SK-N-SH (cell line): ENCODE measurements around the gene OR51D1. TPM values are rescaled to one million over a fixed set of nuclear protein-coding genes. Genes with fewer than 3 reads are reported as not detected.

Experiments used
- CTCF ChIA-PET: fragments of 300-600, 350-600 bp; formaldehyde crosslinking; extraction: SDS; loops from one replicate; lab custom pipeline; 2021; lab: Yijun Ruan, JAX
- POLR2A ChIA-PET: fragments of 350-600 bp; sonication (Branson Sonifier 250); formaldehyde crosslinking; extraction: SDS; loops from one replicate; lab custom pipeline; 2020; ENCODE audit warnings: antibody characterized with exemption, inconsistent platforms; lab: Yijun Ruan, JAX
- DNase-seq: peaks from one replicate; pipeline ENCODE4 v3.0.0; 2012
- H2AFZ ChIP-seq: fragments of 200-600 bp; sonication (generic); 2 replicates; pipeline ENCODE4 v1.8.1; 2016; ENCODE audit warnings: antibody characterized with exemption, mild to moderate bottlenecking, low read depth
- H3F3A ChIP-seq: fragments of 200-600 bp; sonication (generic); replicated peaks from 2 replicates; pipeline ENCODE3; 2016; ENCODE audit warnings: antibody characterized with exemption, mild to moderate bottlenecking; ENCODE audit not compliant: insufficient read depth
- H3K27ac ChIP-seq, 2 experiments: fragments of 200-500 bp in 1 of 2; fragments of 200-600 bp in 1 of 2; sonication (Bioruptor generic) in 1 of 2; sonication (generic), shearing (Covaris generic) in 1 of 2; 2 replicates each; pipeline versions ENCODE4 v1.5.1 to v1.6.1; 2014 to 2016; ENCODE audit warnings: low read depth in 2 of 2, inconsistent platforms in 1 of 2, low read length in 1 of 2, mild to moderate bottlenecking in 1 of 2, mixed read lengths in 1 of 2
- H3K27me3 ChIP-seq: fragments of 200-600 bp; sonication (generic), shearing (Covaris generic); 2 replicates; pipeline ENCODE4 v1.6.1; 2016; ENCODE audit warnings: mixed run types; ENCODE audit not compliant: insufficient read depth
- H3K36me3 ChIP-seq, 2 experiments: fragments of 200-500 bp in 1 of 2; fragments of 200-600 bp in 1 of 2; sonication (Bioruptor generic) in 1 of 2; sonication (generic) in 1 of 2; replicated peaks in 1 of 2; 2 replicates each; pipeline versions ENCODE3 to v1.5.1; 2014 to 2016; ENCODE audit warnings: low read length in 1 of 2, mild to moderate bottlenecking in 1 of 2; ENCODE audit not compliant: insufficient read depth in 2 of 2, control insufficient read depth in 1 of 2
- H3K4me1 ChIP-seq, 2 experiments: fragments of 200-500 bp in 1 of 2; fragments of 200-600 bp in 1 of 2; sonication (Bioruptor generic) in 1 of 2; sonication (generic), shearing (Covaris generic) in 1 of 2; 2 replicates each; pipeline versions ENCODE4 v1.5.1 to v1.6.1; 2014 to 2016; ENCODE audit warnings: low read depth in 1 of 2, low read length in 1 of 2, mixed run types in 1 of 2; ENCODE audit not compliant: insufficient read depth in 2 of 2, control insufficient read depth in 1 of 2
- H3K4me2 ChIP-seq: fragments of 200-600 bp; sonication (generic), shearing (Covaris generic); 2 replicates; pipeline ENCODE4 v1.6.1; 2017; ENCODE audit warnings: mixed run types
- H3K4me3 ChIP-seq, 2 experiments: fragments of 200-500 bp in 1 of 2; fragments of 200-600 bp in 1 of 2; sonication (Bioruptor generic) in 1 of 2; sonication (generic), shearing (Covaris generic) in 1 of 2; 2 replicates each; pipeline versions ENCODE4 v1.5.1 to v1.8.1; 2014 to 2016; ENCODE audit warnings: low read depth in 2 of 2, inconsistent platforms in 1 of 2, low read length in 1 of 2, mild to moderate bottlenecking in 1 of 2, mixed read lengths in 1 of 2, moderate library complexity in 1 of 2
- H3K79me2 ChIP-seq: fragments of 200-600 bp; sonication (generic); 2 replicates; pipeline ENCODE4 v1.8.1; 2017; ENCODE audit warnings: mild to moderate bottlenecking; ENCODE audit not compliant: insufficient read depth
- H3K9ac ChIP-seq: fragments of 200-600 bp; sonication (generic); 2 replicates; pipeline ENCODE4 v1.6.1; 2017; ENCODE audit warnings: mixed run types
- H3K9me2 ChIP-seq: fragments of 200-600 bp; sonication (generic); 2 replicates; pipeline ENCODE4 v1.6.1; 2017; ENCODE audit warnings: mixed run types
- H3K9me3 ChIP-seq: fragments of 200-600 bp; sonication (generic); 2 replicates; pipeline ENCODE4 v1.6.1; 2017; ENCODE audit warnings: mixed run types, mild to moderate bottlenecking, moderate library complexity
- H4K20me1 ChIP-seq: fragments of 200-600 bp; sonication (generic); 2 replicates; pipeline ENCODE4 v1.6.1; 2017; ENCODE audit warnings: mild to moderate bottlenecking, mixed run types; ENCODE audit not compliant: insufficient read depth
- CHD2 ChIP-seq: fragments of 150-350 bp; IDR thresholded peaks from 2 replicates; pipeline ENCODE4 v1.6.1; 2018; ENCODE audit warnings: low read length; ENCODE audit not compliant: partially characterized antibody
- MEF2A ChIP-seq: IDR thresholded peaks from 2 replicates; pipeline ENCODE4 v1.4.0; 2012; ENCODE audit warnings: low read depth, borderline replicate concordance
- POLR2AphosphoS5 ChIP-seq: IDR thresholded peaks from 2 replicates; pipeline ENCODE4 v1.6.1; 2012; ENCODE audit warnings: low read depth, low read length
- RAD21 ChIP-seq: IDR thresholded peaks from 2 replicates; pipeline ENCODE4 v1.6.1; 2012; ENCODE audit warnings: mild to moderate bottlenecking, low read length
- REST ChIP-seq: IDR thresholded peaks from 2 replicates; pipeline ENCODE4 v1.6.1; 2012; ENCODE audit warnings: mild to moderate bottlenecking, low read depth, low read length, moderate library complexity
- RFX5 ChIP-seq: IDR thresholded peaks from 2 replicates; pipeline ENCODE4 v1.6.1; 2012; ENCODE audit warnings: mild to moderate bottlenecking, improper control_type of control experiment, low read length
- TAF1 ChIP-seq: IDR thresholded peaks from 2 replicates; pipeline ENCODE4 v1.6.1; 2012; ENCODE audit warnings: low read depth, mild to moderate bottlenecking, low read length, moderate library complexity, borderline replicate concordance
- USF2 ChIP-seq: fragments of 150-350 bp; IDR thresholded peaks from 2 replicates; pipeline ENCODE4 v1.6.1; 2017; ENCODE audit warnings: antibody characterized with exemption, low read length, low read depth, borderline replicate concordance
- WGBS: methylation state at CpG from one replicate; pipeline ENCODE4 v1.1.6; 2017; ENCODE audit warnings: low lambda C conversion rate; 5-methylcytosine and 5-hydroxymethylcytosine counted together
- polyA plus RNA-seq, 3 experiments: library from polyadenylated mRNA; depleted of rRNA; stranded (reverse); fragments of >200 nt; gene quantifications; 2 replicates each; pipeline ENCODE4 v1.2.3, GENCODE V29; 2012
- TF ChIP-seq, protein P1 (sequence below): IDR thresholded peaks from 2 replicates; pipeline ENCODE4 v1.4.0; 2012; ENCODE audit warnings: low read depth
- TF ChIP-seq, protein P2 (sequence below): IDR thresholded peaks from 2 replicates; pipeline ENCODE4 v1.4.0; 2012; ENCODE audit warnings: low read depth, borderline replicate concordance

Gene OR51D1
- polyA plus RNA-seq, 1 of the 3 experiments (the other 2 are of a cell fraction) = not detected

DNA sequence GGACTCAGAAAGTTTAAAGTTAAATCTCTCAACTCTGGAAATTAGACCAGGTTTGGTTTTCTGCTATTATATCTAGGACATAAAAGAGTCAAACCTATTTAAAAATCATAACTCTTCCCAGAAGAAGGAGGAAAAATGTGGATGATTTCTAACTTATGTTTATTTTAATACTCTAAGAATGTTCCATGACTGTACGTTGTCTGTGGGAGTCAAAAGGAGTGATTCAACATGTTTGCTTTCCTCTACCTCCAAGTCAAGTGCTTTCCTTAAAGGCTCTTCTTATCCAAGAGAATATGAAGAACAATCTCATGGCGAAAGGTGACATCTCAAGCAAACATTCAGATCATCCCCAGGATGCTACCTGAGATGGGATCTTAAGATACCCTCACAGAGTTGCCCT, 28.1 kb downstream of the OR51D1 start (continued):
- TF ChIP-seq REST (no peak), MEF2A (no peak), CHD2 (no peak), RAD21 (no peak), TAF1 (no peak)
- TF ChIP-seq, protein P1, sequence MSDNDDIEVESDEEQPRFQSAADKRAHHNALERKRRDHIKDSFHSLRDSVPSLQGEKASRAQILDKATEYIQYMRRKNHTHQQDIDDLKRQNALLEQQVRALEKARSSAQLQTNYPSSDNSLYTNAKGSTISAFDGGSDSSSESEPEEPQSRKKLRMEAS = no peak
- TF ChIP-seq, protein P2, sequence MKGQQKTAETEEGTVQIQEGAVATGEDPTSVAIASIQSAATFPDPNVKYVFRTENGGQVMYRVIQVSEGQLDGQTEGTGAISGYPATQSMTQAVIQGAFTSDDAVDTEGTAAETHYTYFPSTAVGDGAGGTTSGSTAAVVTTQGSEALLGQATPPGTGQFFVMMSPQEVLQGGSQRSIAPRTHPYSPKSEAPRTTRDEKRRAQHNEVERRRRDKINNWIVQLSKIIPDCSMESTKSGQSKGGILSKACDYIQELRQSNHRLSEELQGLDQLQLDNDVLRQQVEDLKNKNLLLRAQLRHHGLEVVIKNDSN = no peak

GRCh38 chr11:4671741-4672140, 34.5 kb downstream of the OR51D1 start:
- Histone ChIP-seq H3K9me3 (no peaks in the 10 kb centered on the region), H4K20me1 (no peaks in the 10 kb centered on the region), H3K27me3 (no peaks in the 10 kb centered on the region; the same call in 1 of the 2 replicates)
- no peak for TF ChIP-seq USF2
- TF ChIP-seq POLR2AphosphoS5 = no peak
- TF ChIP-seq, protein P2 = no peak
- TF ChIP-seq REST = no peak
- TF ChIP-seq RFX5 = no peak
- TF ChIP-seq, all 33 proteins: peak for 0
- no peaks in the 10 kb centered on the region for H3F3A ChIP-seq
- H3K27ac ChIP-seq = no peak overlapping the region
- no peak overlapping the region for H2AFZ ChIP-seq
- CTCF ChIA-PET = no interaction called here
- no peaks in the 10 kb centered on the region for H3K9me2 ChIP-seq
- WGBS = 0% methylated on average over 2 of the region's 2 CpGs
- H3K4me1 ChIP-seq = no peaks in the 10 kb centered on the region
- no peak overlapping the region for H3K4me3 ChIP-seq
- no peak overlapping the region for H3K4me2 ChIP-seq
- no peak overlapping the region for H3K9ac ChIP-seq
- POLR2A ChIA-PET = no interaction called here
- no peaks in the 10 kb centered on the region for H3K36me3 ChIP-seq
- no peaks in the 10 kb centered on the region for H3K79me2 ChIP-seq
- no peak for DNase-seq
